NCI-H69 (cell line): ENCODE results near the gene SEC14L3.
"Not testable (repeated sequence)": the region's sequence is repeated elsewhere in the genome, so short reads cannot be mapped to it uniquely, and the experiment has no call there.

Experiments
- DNase-seq: peaks from one replicate; lab custom pipeline; 2025; lab: John Stamatoyannopoulos, UW

SEC14L3 gene

GRCh38 chr22:30486118-30486517, 14.3 kb upstream of the SEC14L3 start:
- DNase-seq: no peak

- DNase-seq: peak; percentile 60
Measured at GRCh38 chr22:30485362-30485988, 13.7 kb upstream of the SEC14L3 start.

- DNase-seq: no peak
Measured at GRCh38 chr22:30483169-30483568, 11.4 kb upstream of the SEC14L3 start.

GRCh38 chr22:30481711-30482110, 9.9 kb upstream of the SEC14L3 start:
- DNase-seq: no peak

- no peak for DNase-seq
Measured at GRCh38 chr22:30479981-30480380, 8.2 kb upstream of the SEC14L3 start.

GRCh38 chr22:30474683-30475424, 3.0 kb upstream of the SEC14L3 start:
- peak; percentile 61 for DNase-seq

- no peak for DNase-seq
Measured at GRCh38 chr22:30474121-30474520, 2.3 kb upstream of the SEC14L3 start.

GRCh38 chr22:30472994-30473720, 1.3 kb upstream of the SEC14L3 start:
- DNase-seq: no peak

GRCh38 chr22:30470655-30471054, 1.2 kb downstream of the SEC14L3 start:
- DNase-seq: no peak

GRCh38 chr22:30469165-30469564, 2.7 kb downstream of the SEC14L3 start:
- no peak for DNase-seq

GRCh38 chr22:30460555-30460954, 11.3 kb downstream of the SEC14L3 start:
- not testable (repeated sequence) for DNase-seq

GRCh38 chr22:30460147-30460546, 11.7 kb downstream of the SEC14L3 start:
- peak; percentile 92 for DNase-seq

- DNase-seq: peak; percentile 50
Measured at GRCh38 chr22:30459181-30460052, 12.4 kb downstream of the SEC14L3 start.

- DNase-seq: no peak
Measured at GRCh38 chr22:30457981-30458380, 13.8 kb downstream of the SEC14L3 start.

GRCh38 chr22:30455075-30455840, 16.6 kb downstream of the SEC14L3 start:
- DNase-seq: no peak

GRCh38 chr22:30453731-30454510, 17.9 kb downstream of the SEC14L3 start:
- DNase-seq: peak; percentile 60

- DNase-seq: no peak
Measured at GRCh38 chr22:30452861-30453260, 19.0 kb downstream of the SEC14L3 start.

- not testable (repeated sequence) for DNase-seq
Measured at GRCh38 chr22:30451488-30451887, 20.3 kb downstream of the SEC14L3 start.

- DNase-seq: no peak
Measured at GRCh38 chr22:30447656-30448055, 24.2 kb downstream of the SEC14L3 start.

GRCh38 chr22:30445438-30446145, 26.2 kb downstream of the SEC14L3 start:
- no peak for DNase-seq
